Activated naive CD4-positive, alpha-beta T cell treated with anti-CD3 and anti-CD28 coated beads, Interleukin-2, amount 50 U/mL, for 16 hours (primary cell): ENCODE results near the gene KIF18A.

ENCODE experiments used
- DNase-seq: peaks from one replicate; pipeline ENCODE4 v3.0.0-alpha.2; 2020

Gene KIF18A

GRCh38 chr11:28026634-28027290, 81.2 kb downstream of the KIF18A start:
- DNase-seq, result no peak

- DNase-seq, result no peak
Observed at GRCh38 chr11:28017816-28018215, 90.1 kb downstream of the KIF18A start.

- DNase-seq, result no peak
Observed at GRCh38 chr11:28011813-28012212, 96.1 kb downstream of the KIF18A start.

GRCh38 chr11:28009996-28010395, 98.0 kb downstream of the KIF18A start:
- DNase-seq, result no peak

GRCh38 chr11:28009388-28009787, 98.6 kb downstream of the KIF18A start:
- no peak for DNase-seq

- DNase-seq, result no peak
Observed at GRCh38 chr11:28003615-28004014, 104.3 kb downstream of the KIF18A start.

GRCh38 chr11:27998552-27998951, 109.4 kb downstream of the KIF18A start:
- no peak for DNase-seq

GRCh38 chr11:27997344-27997743, 110.6 kb downstream of the KIF18A start:
- no peak for DNase-seq

GRCh38 chr11:27996066-27996465, 111.9 kb downstream of the KIF18A start:
- no peak for DNase-seq

GRCh38 chr11:27995083-27995482, 112.9 kb downstream of the KIF18A start:
- DNase-seq, result no peak

- no peak for DNase-seq
Observed at GRCh38 chr11:27991736-27992135, 116.2 kb downstream of the KIF18A start.

GRCh38 chr11:27977527-27977926, 130.4 kb downstream of the KIF18A start:
- no peak for DNase-seq

- no peak for DNase-seq
Observed at GRCh38 chr11:27977031-27977430, 130.9 kb downstream of the KIF18A start.

GRCh38 chr11:27976262-27976661, 131.7 kb downstream of the KIF18A start:
- DNase-seq, result no peak

- DNase-seq, result no peak
Observed at GRCh38 chr11:27973851-27974536, 134.0 kb downstream of the KIF18A start.

GRCh38 chr11:27972522-27973170, 135.3 kb downstream of the KIF18A start:
- no peak for DNase-seq

- DNase-seq, result no peak
Observed at GRCh38 chr11:27971171-27971570, 136.8 kb downstream of the KIF18A start.
